GM18861 (cell line): ENCODE measurements around the gene CNTF.
"Not testable (repeated sequence)": the region's sequence is repeated elsewhere in the genome, so short reads cannot be mapped to it uniquely, and the experiment has no call there.

Experiments
- ATAC-seq: cut with Tn5 transposase; IDR thresholded peaks from one replicate; pipeline ENCODE4 v1.9.1; 2021; ENCODE audit not compliant: unreplicated experiment

The CNTF gene

GRCh38 chr11:58622344-58622743 is at the start of gene CNTF:
TSS of gene CNTF (plus strand) at chr11:58622665. CDS start at chr11:58622753, 88 bp downstream.
- no peak for ATAC-seq

GRCh38 chr11:58572906-58573305 is 49.6 kb upstream of the CNTF start:
- ATAC-seq, result not testable (repeated sequence)

GRCh38 chr11:58573451-58574104 is 48.9 kb upstream of the CNTF start:
- ATAC-seq, result peak; percentile 18

GRCh38 chr11:58574881-58575280 is 47.6 kb upstream of the CNTF start:
- no peak for ATAC-seq

GRCh38 chr11:58575377-58576020 is 47.0 kb upstream of the CNTF start, which contains the start of gene LPXN:
TSS of gene LPXN (minus strand) at chr11:58575856. CDS start at chr11:58575772, 84 bp downstream.
- ATAC-seq, result peak; percentile 8

GRCh38 chr11:58576887-58577471 is 45.5 kb upstream of the CNTF start:
- ATAC-seq, result no peak

- peak; percentile 43 for ATAC-seq
These were observed 44.8 kb upstream of the CNTF start for GRCh38 chr11:58577555-58578135.

- no peak for ATAC-seq
These were observed 44.3 kb upstream of the CNTF start for GRCh38 chr11:58578136-58578634.

- peak; percentile 19 for ATAC-seq
These were observed 43.8 kb upstream of the CNTF start, which contains the start of gene ZFP91 for GRCh38 chr11:58578635-58579191. TSS of gene ZFP91 (plus strand) at chr11:58579063. CDS start at chr11:58579282, 219 bp downstream.

- peak; percentile 32 for ATAC-seq
These were observed 43.0 kb upstream of the CNTF start for GRCh38 chr11:58579192-58580129.

GRCh38 chr11:58580311-58580710 is 42.2 kb upstream of the CNTF start:
- ATAC-seq, result no peak

- no peak for ATAC-seq
These were observed 40.0 kb upstream of the CNTF start for GRCh38 chr11:58582437-58582836.

GRCh38 chr11:58586998-58587397 is 35.5 kb upstream of the CNTF start:
- no peak for ATAC-seq

- ATAC-seq, result no peak
These were observed 30.8 kb upstream of the CNTF start for GRCh38 chr11:58591659-58592058.

GRCh38 chr11:58592760-58593472 is 29.5 kb upstream of the CNTF start:
- ATAC-seq, result no peak

- ATAC-seq, result no peak
These were observed 27.6 kb upstream of the CNTF start for GRCh38 chr11:58594826-58595225.

GRCh38 chr11:58596621-58597020 is 25.8 kb upstream of the CNTF start:
- no peak for ATAC-seq

- no peak for ATAC-seq
These were observed 24.9 kb upstream of the CNTF start for GRCh38 chr11:58597486-58598144.

- no peak for ATAC-seq
These were observed 22.0 kb upstream of the CNTF start for GRCh38 chr11:58600510-58600909.
